GM12892 (cell line): ENCODE measurements around the gene MYO5C.

Experiments
- DNase-seq: peaks from one replicate; pipeline ENCODE4 v3.0.0; 2011; ENCODE audit not compliant: insufficient read length
- FAIRE-seq: peaks from 2 replicates; lab custom pipeline; 2011; peaks lifted over from hg19 to GRCh38; lab: Jason Lieb, UNC
- POLR2A ChIP-seq: IDR thresholded peaks from 2 replicates; pipeline ENCODE4 v1.6.1; 2011; ENCODE audit warnings: low read depth, low read length, control low read depth
- POLR2AphosphoS5 ChIP-seq: IDR thresholded peaks from 2 replicates; pipeline ENCODE4 v1.6.1; 2011; ENCODE audit warnings: low read depth, low read length, control low read depth
- TAF1 ChIP-seq: IDR thresholded peaks from 2 replicates; pipeline ENCODE4 v1.6.1; 2011; ENCODE audit warnings: low read depth, mild to moderate bottlenecking, control low read depth, low read length, borderline replicate concordance

Gene MYO5C

GRCh38 chr15:52228921-52229320 is 66.7 kb downstream of the MYO5C start:
- FAIRE-seq = peak; percentile 5
- no peak for TF ChIP-seq POLR2A
- no peak for TF ChIP-seq TAF1
- TF ChIP-seq POLR2AphosphoS5 = no peak
- DNase-seq = no peak

GRCh38 chr15:52227456-52227855 is 68.1 kb downstream of the MYO5C start:
- FAIRE-seq (peak; percentile 96), DNase-seq (peak; percentile 45)
- TF ChIP-seq POLR2A (no peak), TAF1 (no peak), POLR2AphosphoS5 (no peak)

- no peak for TF ChIP-seq TAF1
- TF ChIP-seq POLR2AphosphoS5 = no peak
- TF ChIP-seq POLR2A = no peak
- no peak for FAIRE-seq
- no peak for DNase-seq
Observed at GRCh38 chr15:52225230-52225629, 70.4 kb downstream of the MYO5C start.

- DNase-seq (no peak), FAIRE-seq (no peak)
- no peak for TF ChIP-seq POLR2A
- no peak for TF ChIP-seq TAF1
- no peak for TF ChIP-seq POLR2AphosphoS5
Observed at GRCh38 chr15:52224211-52224610, 71.4 kb downstream of the MYO5C start.

GRCh38 chr15:52221730-52222129 is 73.9 kb downstream of the MYO5C start:
- TF ChIP-seq TAF1 (no peak), POLR2AphosphoS5 (no peak), POLR2A (no peak)
- no peak for DNase-seq
- FAIRE-seq = no peak

GRCh38 chr15:52220937-52221660 is 74.5 kb downstream of the MYO5C start:
- no peak for TF ChIP-seq TAF1
- TF ChIP-seq POLR2A = no peak
- no peak for TF ChIP-seq POLR2AphosphoS5
- DNase-seq (no peak), FAIRE-seq (no peak)

- DNase-seq (no peak), FAIRE-seq (no peak)
- no peak for TF ChIP-seq TAF1
- no peak for TF ChIP-seq POLR2AphosphoS5
- TF ChIP-seq POLR2A = no peak
Observed at GRCh38 chr15:52220251-52220650, 75.4 kb downstream of the MYO5C start.

- TF ChIP-seq POLR2AphosphoS5 = no peak
- TF ChIP-seq POLR2A = no peak
- no peak for TF ChIP-seq TAF1
- DNase-seq (no peak), FAIRE-seq (no peak)
Observed at GRCh38 chr15:52218816-52219215, 76.8 kb downstream of the MYO5C start.

GRCh38 chr15:52218371-52218770 is 77.2 kb downstream of the MYO5C start:
- DNase-seq (no peak), FAIRE-seq (no peak)
- TF ChIP-seq POLR2AphosphoS5 (no peak), POLR2A (no peak), TAF1 (no peak)

GRCh38 chr15:52217186-52217585 is 78.4 kb downstream of the MYO5C start:
- FAIRE-seq = no peak
- no peak for DNase-seq
- TF ChIP-seq POLR2AphosphoS5 = no peak
- no peak for TF ChIP-seq POLR2A
- TF ChIP-seq TAF1 = no peak

- DNase-seq (no peak), FAIRE-seq (no peak)
- TF ChIP-seq POLR2A = no peak
Observed at GRCh38 chr15:52214553-52214952, 81.1 kb downstream of the MYO5C start.

GRCh38 chr15:52213206-52213605 is 82.4 kb downstream of the MYO5C start:
- no peak for FAIRE-seq
- DNase-seq = no peak
- no peak for TF ChIP-seq TAF1
- no peak for TF ChIP-seq POLR2AphosphoS5
- TF ChIP-seq POLR2A = no peak
